AG09309 (cell line): ENCODE measurements around the gene MBD5.

Experiments
- DNase-seq: peaks from one replicate; pipeline ENCODE4 v3.0.0-alpha.2; 2010; ENCODE audit warnings: low read depth
- H3K4me3 ChIP-seq: 2 replicates; pipeline ENCODE4 v1.5.1; 2011; ENCODE audit warnings: mild to moderate bottlenecking, low read depth, low read length, moderate library complexity; ENCODE audit not compliant: control insufficient read depth
- TF ChIP-seq, protein P1 (sequence below): IDR thresholded peaks from 2 replicates; pipeline ENCODE4 v1.5.1; 2011; ENCODE audit warnings: mild to moderate bottlenecking, low read depth, low read length, inconsistent platforms; ENCODE audit not compliant: insufficient read depth, control insufficient read depth; ENCODE audit errors: missing control alignments

MBD5 gene

DNA sequence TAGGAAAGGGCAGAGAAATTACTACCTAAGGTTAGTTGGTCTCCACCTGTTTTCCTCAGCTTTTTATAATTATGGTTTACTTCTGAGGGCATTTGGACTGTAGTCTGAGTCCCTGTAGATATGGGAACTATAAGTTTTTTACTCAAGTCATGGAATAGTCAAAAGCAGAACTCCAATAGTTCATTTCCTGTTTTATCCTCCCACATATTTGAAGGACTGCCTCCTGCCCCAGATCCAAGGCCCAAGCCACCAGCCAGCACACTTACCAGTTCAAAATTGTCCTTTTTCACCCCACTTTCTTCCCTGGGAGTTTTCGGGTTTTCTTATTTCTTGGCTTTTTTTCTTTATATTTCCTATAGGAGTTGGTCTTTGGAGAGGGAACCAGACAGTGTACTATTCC lies 164.1 kb downstream of the MBD5 start:
- no peak overlapping the region for H3K4me3 ChIP-seq
- TF ChIP-seq, protein P1, sequence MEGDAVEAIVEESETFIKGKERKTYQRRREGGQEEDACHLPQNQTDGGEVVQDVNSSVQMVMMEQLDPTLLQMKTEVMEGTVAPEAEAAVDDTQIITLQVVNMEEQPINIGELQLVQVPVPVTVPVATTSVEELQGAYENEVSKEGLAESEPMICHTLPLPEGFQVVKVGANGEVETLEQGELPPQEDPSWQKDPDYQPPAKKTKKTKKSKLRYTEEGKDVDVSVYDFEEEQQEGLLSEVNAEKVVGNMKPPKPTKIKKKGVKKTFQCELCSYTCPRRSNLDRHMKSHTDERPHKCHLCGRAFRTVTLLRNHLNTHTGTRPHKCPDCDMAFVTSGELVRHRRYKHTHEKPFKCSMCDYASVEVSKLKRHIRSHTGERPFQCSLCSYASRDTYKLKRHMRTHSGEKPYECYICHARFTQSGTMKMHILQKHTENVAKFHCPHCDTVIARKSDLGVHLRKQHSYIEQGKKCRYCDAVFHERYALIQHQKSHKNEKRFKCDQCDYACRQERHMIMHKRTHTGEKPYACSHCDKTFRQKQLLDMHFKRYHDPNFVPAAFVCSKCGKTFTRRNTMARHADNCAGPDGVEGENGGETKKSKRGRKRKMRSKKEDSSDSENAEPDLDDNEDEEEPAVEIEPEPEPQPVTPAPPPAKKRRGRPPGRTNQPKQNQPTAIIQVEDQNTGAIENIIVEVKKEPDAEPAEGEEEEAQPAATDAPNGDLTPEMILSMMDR: no peak
- DNase-seq: no peak

GRCh38 chr2:148194882-148195281 lies 174.0 kb downstream of the MBD5 start:
- no peak for DNase-seq
- TF ChIP-seq, protein P1: no peak
- H3K4me3 ChIP-seq: no peak overlapping the region

DNA sequence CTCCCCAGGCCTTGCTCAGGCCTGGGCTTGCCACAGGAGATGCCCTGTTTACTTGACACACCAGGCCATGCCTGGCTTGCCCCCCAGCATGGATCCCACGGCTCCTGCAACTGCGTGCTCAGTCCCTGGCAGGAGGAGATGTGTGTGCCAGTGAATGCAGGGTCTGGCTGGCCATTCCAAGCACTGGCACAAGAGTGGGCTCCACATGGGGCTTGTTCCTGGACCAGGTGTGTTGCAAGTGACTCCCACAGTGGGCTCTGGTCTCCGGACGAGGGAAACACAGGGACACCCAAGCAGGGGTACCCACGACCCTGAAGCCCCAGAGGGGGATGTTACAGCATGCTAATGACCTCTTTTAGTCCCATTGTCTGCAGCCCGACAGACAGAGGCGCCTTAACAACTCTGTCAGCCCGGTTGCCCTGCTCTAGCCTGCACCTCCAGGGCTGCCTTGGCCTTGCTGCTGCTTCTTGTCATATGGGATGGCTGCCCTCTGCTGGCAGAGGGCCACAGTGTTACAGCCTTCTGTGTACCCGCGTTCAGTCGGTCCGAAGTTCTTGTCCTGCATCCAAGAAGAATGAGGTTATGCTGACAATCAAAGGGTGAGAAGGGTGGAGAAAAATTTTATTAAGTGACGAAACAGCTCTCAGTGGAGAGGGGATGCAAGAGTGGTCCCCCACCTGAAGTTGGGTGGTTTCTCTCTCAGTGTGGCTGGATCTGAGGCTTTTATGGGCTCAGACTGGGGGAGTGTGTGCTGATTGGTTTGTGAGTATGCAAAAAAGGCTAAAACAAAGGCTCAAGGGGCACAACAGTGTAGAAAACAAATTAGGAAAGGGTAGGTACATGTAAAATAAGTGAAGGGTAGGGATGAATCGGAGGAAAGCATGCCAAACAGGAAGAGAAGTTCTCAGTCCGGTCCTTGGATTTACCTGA lies 180.4 kb downstream of the MBD5 start:
- no peak for DNase-seq
- TF ChIP-seq, protein P1: peak; percentile 55
- no peak overlapping the region for H3K4me3 ChIP-seq

DNA sequence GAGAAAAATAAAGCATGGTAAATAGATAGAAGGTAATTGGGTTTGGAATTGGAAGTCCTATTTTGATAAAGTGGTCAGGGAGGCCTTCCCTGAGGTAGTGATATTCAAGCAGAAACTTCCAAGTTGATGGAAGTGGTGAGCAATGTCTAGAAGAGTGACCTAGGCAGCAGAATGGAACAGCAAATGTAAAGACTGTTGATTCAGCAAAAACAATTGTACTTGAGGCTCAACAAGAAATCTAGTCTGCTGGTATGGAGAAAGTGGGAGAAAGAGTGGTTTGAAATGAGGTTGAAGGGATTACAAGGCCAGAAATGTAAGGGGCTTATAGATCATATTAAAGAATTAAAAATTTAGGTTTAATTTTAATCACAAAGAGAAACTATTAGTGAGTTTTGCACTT lies 181.3 kb downstream of the MBD5 start:
- no peak for DNase-seq
- TF ChIP-seq, protein P1: no peak

DNA sequence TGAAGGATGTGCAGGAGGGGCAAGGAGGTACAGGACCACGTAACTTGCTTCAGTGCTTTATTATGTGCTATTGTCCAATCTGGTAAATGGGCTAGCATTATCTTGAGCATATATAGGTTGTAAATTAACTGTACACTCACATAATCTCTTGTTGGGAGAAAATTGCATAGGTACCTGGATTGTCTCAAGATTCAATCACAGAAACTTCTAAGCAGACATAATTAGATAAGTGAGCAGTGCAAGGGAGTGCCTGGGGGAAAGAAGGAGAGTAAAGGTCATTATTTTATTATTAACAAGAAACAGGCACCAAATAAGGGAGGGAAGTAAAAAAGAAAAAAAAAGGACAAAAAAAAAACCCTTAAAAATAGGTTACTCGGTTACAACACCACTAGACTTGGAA lies 186.2 kb downstream of the MBD5 start:
- DNase-seq: no peak
- TF ChIP-seq, protein P1: no peak
- H3K4me3 ChIP-seq: no peak overlapping the region

More for the DNA sequence above, 181.3 kb downstream of the MBD5 start:
- H3K4me3 ChIP-seq: no peak overlapping the region

DNA sequence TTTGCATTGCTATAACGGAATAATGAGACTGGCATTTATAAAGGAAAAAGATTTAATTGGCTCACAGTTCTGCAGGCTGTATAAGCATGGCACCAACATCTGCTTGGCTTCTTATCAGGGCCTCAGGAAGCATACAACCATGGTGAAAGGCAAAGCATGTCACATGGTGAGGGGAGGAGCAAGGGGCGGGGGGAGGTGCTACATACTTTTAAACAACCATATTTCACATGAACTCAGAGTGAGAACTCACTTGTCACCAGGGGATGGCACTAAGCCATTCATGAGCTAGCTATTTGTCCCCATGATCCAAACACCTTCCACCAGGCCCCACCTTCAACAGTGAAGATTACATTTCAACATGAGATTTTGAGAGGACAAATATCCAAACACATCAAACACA lies 188.7 kb downstream of the MBD5 start:
- no peak overlapping the region for H3K4me3 ChIP-seq
- DNase-seq: no peak
- TF ChIP-seq, protein P1: no peak
